ENCODE measurements around the gene ASB17.
"Not testable (repeated sequence)": the region's sequence is repeated elsewhere in the genome, so short reads cannot be mapped to it uniquely, and the experiment has no call there.

The ASB17 gene

GRCh38 chr1:75967719-75968118 lies 35.5 kb upstream of the ASB17 start:
- no peak overlapping the region for H3K4me2 ChIP-seq (ENCODE audit: insufficient read depth, low read length, poor library complexity, severe bottlenecking)
- no peak overlapping the region for H2AK5ac ChIP-seq (ENCODE audit: low read depth, low read length)
- H3K27me3 ChIP-seq (ENCODE audit: control insufficient read depth in 3 of 3, insufficient read depth in 3 of 3, low read depth in 1 of 3, low read length in 3 of 3): no peaks in the 10 kb centered on the region
- H2BK15ac ChIP-seq (ENCODE audit: low read length): no peak overlapping the region
- no peaks in the 10 kb centered on the region for H3K9me3 ChIP-seq (replicated peaks in 1 of 2; ENCODE audit: control insufficient read depth in 2 of 2, insufficient read depth in 1 of 2, low read depth in 1 of 2, low read length in 2 of 2)
- DNase-seq (ENCODE audit: low spot score): no peak
- H3K4me1 ChIP-seq (ENCODE audit: control insufficient read depth in 2 of 2, insufficient read depth in 1 of 2, low read depth in 1 of 2, low read length in 2 of 2): no peaks in the 10 kb centered on the region
- H2BK12ac ChIP-seq (ENCODE audit: low read length): no peak overlapping the region
- no peak overlapping the region for H3K4me3 ChIP-seq (ENCODE audit: low read length in 2 of 2)
- H3K36me3 ChIP-seq (replicated peaks in 1 of 2; ENCODE audit: control insufficient read depth in 2 of 2, insufficient read depth in 2 of 2, low read length in 2 of 2): no peaks in the 10 kb centered on the region
- no peak overlapping the region for H4K91ac ChIP-seq (ENCODE audit: low read depth, low read length, poor library complexity)
- H2BK5ac ChIP-seq (ENCODE audit: low read length): no peak overlapping the region
- H2AFZ ChIP-seq (ENCODE audit: low read length): no peak overlapping the region
- no peak overlapping the region for H3K18ac ChIP-seq (ENCODE audit: low read length)
- H3K4ac ChIP-seq (ENCODE audit: low read length): no peak overlapping the region
- H3K79me1 ChIP-seq (ENCODE audit: low read depth, low read length): no peaks in the 10 kb centered on the region
- H4K8ac ChIP-seq (ENCODE audit: low read depth, low read length): no peak overlapping the region
- no CpG with 5 or more reads among the region's 1 CpG for WGBS, 2 donors (ENCODE audit: extremely low coverage in 2 of 2, insufficient read length in 2 of 2, insufficient replicate concordance in 1 of 2)
- H3K9ac ChIP-seq (ENCODE audit: low read depth, low read length, poor library complexity): no peak overlapping the region
- H2BK120ac ChIP-seq (ENCODE audit: low read depth, low read length): no peak overlapping the region
- H3K27ac ChIP-seq (replicated peaks; ENCODE audit: low read length): no peak overlapping the region
- H3K14ac ChIP-seq (ENCODE audit: low read length): no peak overlapping the region
- no peak overlapping the region for H3K23ac ChIP-seq (ENCODE audit: low read depth, low read length, poor library complexity)

DNA sequence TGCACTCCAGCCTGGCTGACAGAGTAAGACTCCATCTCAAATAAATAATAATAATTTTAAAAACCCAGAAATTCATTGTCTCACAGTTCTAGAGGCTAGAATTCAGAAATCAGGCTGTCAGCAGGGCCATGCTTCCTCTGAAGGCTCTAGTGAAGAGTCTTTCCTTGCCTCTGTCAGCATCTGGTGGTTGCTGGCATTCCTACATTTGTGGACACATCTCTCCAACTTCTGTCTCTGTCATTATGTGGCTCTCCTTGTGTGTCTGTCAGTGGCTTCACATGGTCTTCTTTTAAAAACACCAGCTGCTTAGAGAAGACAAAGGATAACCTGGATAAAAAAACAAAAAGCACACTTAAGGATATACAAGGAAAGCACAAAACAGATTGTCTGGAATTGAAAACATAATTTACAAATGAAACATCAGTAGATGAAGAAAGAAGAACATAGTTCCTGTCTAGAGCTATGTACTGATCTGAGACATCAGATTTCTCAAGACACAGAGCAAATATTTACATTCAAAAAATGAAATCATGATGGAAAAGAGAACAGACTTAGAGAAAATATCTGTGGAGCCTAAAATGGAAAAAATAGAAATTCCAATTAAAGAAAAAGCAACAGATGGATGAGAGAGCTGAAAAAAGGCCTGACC lies 32.7 kb upstream of the ASB17 start:
- Histone ChIP-seq H2BK5ac (ENCODE audit: low read length) (no peak overlapping the region), H2BK12ac (ENCODE audit: low read length) (no peak overlapping the region)

GRCh38 chr1:75964110-75964759 lies 32.0 kb upstream of the ASB17 start:
- H4K91ac ChIP-seq (ENCODE audit: low read depth, low read length, poor library complexity); H3K4me1 ChIP-seq (ENCODE audit: control insufficient read depth in 2 of 2, insufficient read depth in 1 of 2, low read depth in 1 of 2, low read length in 2 of 2); H2AK5ac ChIP-seq (ENCODE audit: low read depth, low read length); H3K14ac ChIP-seq (ENCODE audit: low read length); H2BK12ac ChIP-seq (ENCODE audit: low read length); H3K9me3 ChIP-seq (replicated peaks in 1 of 2; ENCODE audit: control insufficient read depth in 2 of 2, insufficient read depth in 1 of 2, low read depth in 1 of 2, low read length in 2 of 2); H3K36me3 ChIP-seq (replicated peaks in 1 of 2; ENCODE audit: control insufficient read depth in 2 of 2, insufficient read depth in 2 of 2, low read length in 2 of 2); H3K27me3 ChIP-seq (ENCODE audit: control insufficient read depth in 3 of 3, insufficient read depth in 3 of 3, low read depth in 1 of 3, low read length in 3 of 3); H3K4me2 ChIP-seq (ENCODE audit: insufficient read depth, low read length, poor library complexity, severe bottlenecking); H2BK120ac ChIP-seq (ENCODE audit: low read depth, low read length); H3K23ac ChIP-seq (ENCODE audit: low read depth, low read length, poor library complexity); H3K18ac ChIP-seq (ENCODE audit: low read length); H3K27ac ChIP-seq (replicated peaks; ENCODE audit: low read length); H2BK5ac ChIP-seq (ENCODE audit: low read length); H4K8ac ChIP-seq (ENCODE audit: low read depth, low read length); H2AFZ ChIP-seq (ENCODE audit: low read length); DNase-seq (ENCODE audit: low spot score); H3K79me1 ChIP-seq (ENCODE audit: low read depth, low read length); H3K9ac ChIP-seq (ENCODE audit: low read depth, low read length, poor library complexity); H2BK15ac ChIP-seq (ENCODE audit: low read length); H3K4ac ChIP-seq (ENCODE audit: low read length); H3K4me3 ChIP-seq (ENCODE audit: low read length in 2 of 2): not testable (repeated sequence)
- no CpG with 5 or more reads among the region's 10 CpGs for WGBS, 2 donors (ENCODE audit: extremely low coverage in 2 of 2, insufficient read length in 2 of 2, insufficient replicate concordance in 1 of 2)

More for the DNA sequence above, 32.7 kb upstream of the ASB17 start:
- Histone ChIP-seq H3K23ac (ENCODE audit: low read depth, low read length, poor library complexity) (no peak overlapping the region), H3K9me3 (replicated peaks in 1 of 2; ENCODE audit: control insufficient read depth in 2 of 2, insufficient read depth in 1 of 2, low read depth in 1 of 2, low read length in 2 of 2) (no peaks in the 10 kb centered on the region), H2BK120ac (ENCODE audit: low read depth, low read length) (no peak overlapping the region), H3K27me3 (ENCODE audit: control insufficient read depth in 3 of 3, insufficient read depth in 3 of 3, low read depth in 1 of 3, low read length in 3 of 3) (no peaks in the 10 kb centered on the region), H3K4ac (ENCODE audit: low read length) (no peak overlapping the region), H3K4me3 (ENCODE audit: low read length in 2 of 2) (no peak overlapping the region), H4K8ac (ENCODE audit: low read depth, low read length) (no peak overlapping the region), H4K91ac (ENCODE audit: low read depth, low read length, poor library complexity) (no peak overlapping the region), H3K14ac (ENCODE audit: low read length) (no peak overlapping the region), H3K18ac (ENCODE audit: low read length) (no peak overlapping the region), H3K9ac (ENCODE audit: low read depth, low read length, poor library complexity) (no peak overlapping the region), H3K79me1 (ENCODE audit: low read depth, low read length) (no peaks in the 10 kb centered on the region), H3K4me1 (ENCODE audit: control insufficient read depth in 2 of 2, insufficient read depth in 1 of 2, low read depth in 1 of 2, low read length in 2 of 2) (no peaks in the 10 kb centered on the region), H3K27ac (replicated peaks; ENCODE audit: low read length) (no peak overlapping the region), H3K36me3 (replicated peaks in 1 of 2; ENCODE audit: control insufficient read depth in 2 of 2, insufficient read depth in 2 of 2, low read length in 2 of 2) (no peaks in the 10 kb centered on the region), H2AFZ (ENCODE audit: low read length) (no peak overlapping the region), H2BK15ac (ENCODE audit: low read length) (no peak overlapping the region), H3K4me2 (ENCODE audit: insufficient read depth, low read length, poor library complexity, severe bottlenecking) (no peak overlapping the region), H2AK5ac (ENCODE audit: low read depth, low read length) (no peak overlapping the region)
- DNase-seq (ENCODE audit: low spot score): no peak

- H2AK5ac ChIP-seq (ENCODE audit: low read depth, low read length): no peak overlapping the region
- no peak overlapping the region for H2AFZ ChIP-seq (ENCODE audit: low read length)
- no peaks in the 10 kb centered on the region for H3K9me3 ChIP-seq (replicated peaks in 1 of 2; ENCODE audit: control insufficient read depth in 2 of 2, insufficient read depth in 1 of 2, low read depth in 1 of 2, low read length in 2 of 2)
- no peak for DNase-seq (ENCODE audit: low spot score)
- no peak overlapping the region for H3K27ac ChIP-seq (replicated peaks; ENCODE audit: low read length)
- H2BK15ac ChIP-seq (ENCODE audit: low read length): no peak overlapping the region
- no peaks in the 10 kb centered on the region for H3K27me3 ChIP-seq (ENCODE audit: control insufficient read depth in 3 of 3, insufficient read depth in 3 of 3, low read depth in 1 of 3, low read length in 3 of 3)
- H3K4ac ChIP-seq (ENCODE audit: low read length): no peak overlapping the region
- no peaks in the 10 kb centered on the region for H3K36me3 ChIP-seq (replicated peaks in 1 of 2; ENCODE audit: control insufficient read depth in 2 of 2, insufficient read depth in 2 of 2, low read length in 2 of 2)
- H3K18ac ChIP-seq (ENCODE audit: low read length): no peak overlapping the region
- H3K4me1 ChIP-seq (ENCODE audit: control insufficient read depth in 2 of 2, insufficient read depth in 1 of 2, low read depth in 1 of 2, low read length in 2 of 2): no peaks in the 10 kb centered on the region
- no peaks in the 10 kb centered on the region for H3K79me1 ChIP-seq (ENCODE audit: low read depth, low read length)
- H4K91ac ChIP-seq (ENCODE audit: low read depth, low read length, poor library complexity): no peak overlapping the region
- no peak overlapping the region for H2BK5ac ChIP-seq (ENCODE audit: low read length)
- no peak overlapping the region for H3K14ac ChIP-seq (ENCODE audit: low read length)
- H3K4me2 ChIP-seq (ENCODE audit: insufficient read depth, low read length, poor library complexity, severe bottlenecking): no peak overlapping the region
- H3K23ac ChIP-seq (ENCODE audit: low read depth, low read length, poor library complexity): no peak overlapping the region
- H3K9ac ChIP-seq (ENCODE audit: low read depth, low read length, poor library complexity): no peak overlapping the region
- H2BK120ac ChIP-seq (ENCODE audit: low read depth, low read length): no peak overlapping the region
- H3K4me3 ChIP-seq (ENCODE audit: low read length in 2 of 2): no peak overlapping the region
- no peak overlapping the region for H4K8ac ChIP-seq (ENCODE audit: low read depth, low read length)
- no peak overlapping the region for H2BK12ac ChIP-seq (ENCODE audit: low read length)
These were observed 22.4 kb upstream of the ASB17 start for GRCh38 chr1:75954586-75954985.
